ENCODE measurements around the gene MYO18A. TPM values are rescaled to one million over a fixed set of nuclear protein-coding genes. Genes with fewer than 3 reads are reported as not detected.

The MYO18A gene
- total RNA-seq, 1 donor from 2014 or later = 45.9 TPM

DNA sequence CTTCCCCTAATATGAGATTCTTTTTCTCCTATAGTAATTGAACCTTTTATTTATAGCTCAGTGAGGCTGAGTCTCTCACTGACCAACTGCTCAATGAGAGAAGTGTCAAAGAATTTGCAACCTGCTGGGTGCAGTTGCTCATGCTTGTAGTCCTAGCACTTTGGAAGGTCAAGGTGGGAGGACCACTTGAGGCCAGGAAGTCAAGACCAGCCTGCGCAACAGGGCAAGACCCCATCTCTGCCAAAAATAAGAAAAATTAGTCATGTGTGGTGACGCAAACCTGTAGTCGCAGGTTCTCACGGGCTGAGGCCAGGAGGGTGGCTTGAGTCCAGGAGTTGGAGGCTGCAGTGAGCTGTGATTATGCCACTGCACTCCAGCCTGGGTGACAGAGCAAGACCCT lies 35.5 kb upstream of the MYO18A start:
- Histone ChIP-seq H4K20me1 (ENCODE audit: insufficient read depth, low read length) (no peaks in the 10 kb centered on the region), H3K4me1 (ENCODE audit: insufficient read depth, low read length) (peaks cover 3% of the 10 kb centered on the region), H3K79me2 (ENCODE audit: insufficient read depth, low read length) (no peaks in the 10 kb centered on the region), H3K4me2 (ENCODE audit: low read length) (no peak overlapping the region), H3K27ac (ENCODE audit: low read depth, low read length) (no peak overlapping the region), H3K36me3 (ENCODE audit: insufficient read depth, low read length) (no peaks in the 10 kb centered on the region), H3K9me3 (ENCODE audit: insufficient read depth, low read depth, low read length) (no peaks in the 10 kb centered on the region), H3K9ac (ENCODE audit: low read length) (no peak overlapping the region), H2AFZ (ENCODE audit: low read depth, low read length) (no peak overlapping the region), H3K27me3 (ENCODE audit: insufficient read depth, low read length) (no peaks in the 10 kb centered on the region), H3K4me3 (ENCODE audit: insufficient read depth, low read depth, low read length) (no peak overlapping the region)
- no peak for FAIRE-seq
- DNase-seq (ENCODE audit: low read depth) = peak; percentile 59
- Mint-ChIP-seq H3K27ac (ENCODE audit: unreplicated experiment) (no peak overlapping the region), H3K4me1 (ENCODE audit: low read depth, unreplicated experiment) (peaks cover 13% of the 10 kb centered on the region), H3K27me3 (ENCODE audit: low read depth, unreplicated experiment) (no peaks in the 10 kb centered on the region), H3K36me3 (ENCODE audit: low read depth, unreplicated experiment) (no peaks in the 10 kb centered on the region), H3K9me3 (ENCODE audit: unreplicated experiment) (no peaks in the 10 kb centered on the region), H3K4me3 (ENCODE audit: unreplicated experiment) (no peak overlapping the region)
- TF ChIP-seq, protein P1, sequence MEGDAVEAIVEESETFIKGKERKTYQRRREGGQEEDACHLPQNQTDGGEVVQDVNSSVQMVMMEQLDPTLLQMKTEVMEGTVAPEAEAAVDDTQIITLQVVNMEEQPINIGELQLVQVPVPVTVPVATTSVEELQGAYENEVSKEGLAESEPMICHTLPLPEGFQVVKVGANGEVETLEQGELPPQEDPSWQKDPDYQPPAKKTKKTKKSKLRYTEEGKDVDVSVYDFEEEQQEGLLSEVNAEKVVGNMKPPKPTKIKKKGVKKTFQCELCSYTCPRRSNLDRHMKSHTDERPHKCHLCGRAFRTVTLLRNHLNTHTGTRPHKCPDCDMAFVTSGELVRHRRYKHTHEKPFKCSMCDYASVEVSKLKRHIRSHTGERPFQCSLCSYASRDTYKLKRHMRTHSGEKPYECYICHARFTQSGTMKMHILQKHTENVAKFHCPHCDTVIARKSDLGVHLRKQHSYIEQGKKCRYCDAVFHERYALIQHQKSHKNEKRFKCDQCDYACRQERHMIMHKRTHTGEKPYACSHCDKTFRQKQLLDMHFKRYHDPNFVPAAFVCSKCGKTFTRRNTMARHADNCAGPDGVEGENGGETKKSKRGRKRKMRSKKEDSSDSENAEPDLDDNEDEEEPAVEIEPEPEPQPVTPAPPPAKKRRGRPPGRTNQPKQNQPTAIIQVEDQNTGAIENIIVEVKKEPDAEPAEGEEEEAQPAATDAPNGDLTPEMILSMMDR (IDR thresholded peaks at IDR 0.05; ENCODE audit: insufficient read depth, low read depth, low read length) = no peak
- TF ChIP-seq EZH2 (IDR thresholded peaks at IDR 0.05; ENCODE audit: insufficient read depth, low read length) = no peak

DNA sequence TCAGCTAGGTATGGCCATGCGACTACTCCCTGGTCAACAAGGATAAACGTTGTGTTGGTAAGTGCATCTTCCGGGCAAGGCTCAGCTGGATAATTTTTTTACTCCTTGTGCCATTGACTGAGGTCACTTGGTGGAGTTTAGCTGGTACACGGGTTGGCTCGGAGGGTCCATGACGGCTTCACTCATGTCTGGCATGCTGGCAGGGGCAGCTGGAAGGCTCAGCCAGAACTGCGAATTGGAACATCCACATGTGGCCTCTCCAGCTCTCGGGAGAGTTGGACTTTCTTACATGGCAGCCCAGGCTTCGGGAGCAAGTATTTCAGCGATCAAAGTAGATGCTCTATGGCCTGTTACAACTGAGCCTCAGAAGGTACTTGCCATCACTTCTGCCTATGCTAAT lies 35.0 kb upstream of the MYO18A start:
- no peaks in the 10 kb centered on the region for H4K20me1 ChIP-seq (ENCODE audit: insufficient read depth, low read length)
- H3K79me2 ChIP-seq (ENCODE audit: insufficient read depth, low read length) = no peaks in the 10 kb centered on the region
- H3K27ac ChIP-seq (ENCODE audit: low read depth, low read length) = no peak overlapping the region
- no peak overlapping the region for H3K9ac ChIP-seq (ENCODE audit: low read length)
- FAIRE-seq (no peak), DNase-seq (ENCODE audit: low read depth) (no peak)
- Mint-ChIP-seq H3K9me3 (ENCODE audit: unreplicated experiment) (no peaks in the 10 kb centered on the region), H3K27ac (ENCODE audit: unreplicated experiment) (no peak overlapping the region), H3K36me3 (ENCODE audit: low read depth, unreplicated experiment) (no peaks in the 10 kb centered on the region), H3K4me3 (ENCODE audit: unreplicated experiment) (no peak overlapping the region), H3K27me3 (ENCODE audit: low read depth, unreplicated experiment) (no peaks in the 10 kb centered on the region), H3K4me1 (ENCODE audit: low read depth, unreplicated experiment) (peaks cover 13% of the 10 kb centered on the region)
- H3K27me3 ChIP-seq (ENCODE audit: insufficient read depth, low read length) = no peaks in the 10 kb centered on the region
- H3K36me3 ChIP-seq (ENCODE audit: insufficient read depth, low read length) = no peaks in the 10 kb centered on the region
- no peaks in the 10 kb centered on the region for H3K9me3 ChIP-seq (ENCODE audit: insufficient read depth, low read depth, low read length)
- TF ChIP-seq EZH2 (IDR thresholded peaks at IDR 0.05; ENCODE audit: insufficient read depth, low read length) = no peak
- TF ChIP-seq, protein P1 (IDR thresholded peaks at IDR 0.05; ENCODE audit: insufficient read depth, low read depth, low read length) = no peak
- no peak overlapping the region for H3K4me3 ChIP-seq (ENCODE audit: insufficient read depth, low read depth, low read length)
- H2AFZ ChIP-seq (ENCODE audit: low read depth, low read length) = no peak overlapping the region
- no peak overlapping the region for H3K4me2 ChIP-seq (ENCODE audit: low read length)
- H3K4me1 ChIP-seq (ENCODE audit: insufficient read depth, low read length) = peaks cover 3% of the 10 kb centered on the region

DNA sequence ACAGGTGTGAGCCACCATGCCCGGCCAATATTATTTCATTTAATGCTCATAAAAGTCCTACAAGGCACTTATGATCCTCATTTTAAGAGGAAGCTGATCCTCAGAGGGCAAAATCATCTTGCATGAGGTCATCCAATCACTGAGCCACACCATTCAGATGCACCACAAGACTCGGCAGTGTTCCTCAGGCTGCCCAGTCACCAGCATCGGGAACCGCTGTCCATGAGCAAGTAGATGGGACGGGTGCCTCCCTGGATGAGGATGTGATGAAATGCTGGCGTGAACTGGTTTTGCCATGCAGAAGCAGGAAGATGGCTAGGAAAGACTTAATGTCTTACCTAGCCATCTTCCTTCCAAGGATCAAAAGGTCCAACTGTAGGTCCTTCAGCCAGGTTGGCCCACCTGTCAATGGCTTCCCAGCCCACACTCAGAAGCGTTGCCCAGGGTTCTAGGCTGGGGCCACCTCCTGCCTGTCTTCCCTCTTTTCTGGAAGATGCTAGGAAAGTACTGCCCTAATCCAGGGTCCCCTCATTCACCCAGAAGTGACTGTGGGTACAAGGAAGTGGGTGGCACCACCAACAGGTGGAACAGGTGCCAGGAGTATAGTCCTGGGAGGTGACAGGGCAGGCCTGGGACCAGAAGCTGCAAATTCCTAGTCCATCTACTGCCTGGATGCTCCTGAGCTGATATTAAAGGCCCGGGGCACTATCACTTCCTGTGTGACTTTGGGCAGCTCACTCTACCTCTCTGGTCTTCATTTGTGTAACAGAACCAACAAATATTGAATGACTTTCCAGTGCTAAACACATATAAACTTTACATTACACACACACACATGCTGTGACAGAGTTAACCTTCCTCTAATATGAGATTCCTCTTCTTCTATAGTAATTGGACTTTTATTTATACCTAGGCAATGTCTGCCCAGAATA lies 34.3 kb upstream of the MYO18A start:
- H3K9me3 ChIP-seq (ENCODE audit: insufficient read depth, low read depth, low read length) = no peaks in the 10 kb centered on the region
- no peaks in the 10 kb centered on the region for H3K36me3 ChIP-seq (ENCODE audit: insufficient read depth, low read length)
- no peak for TF ChIP-seq EZH2 (IDR thresholded peaks at IDR 0.05; ENCODE audit: insufficient read depth, low read length)
- TF ChIP-seq, protein P1 (IDR thresholded peaks at IDR 0.05; ENCODE audit: insufficient read depth, low read depth, low read length) = no peak
- FAIRE-seq (no peak), DNase-seq (ENCODE audit: low read depth) (no peak)
- no peaks in the 10 kb centered on the region for H4K20me1 ChIP-seq (ENCODE audit: insufficient read depth, low read length)
- Mint-ChIP-seq H3K27me3 (ENCODE audit: low read depth, unreplicated experiment) (no peaks in the 10 kb centered on the region), H3K9me3 (ENCODE audit: unreplicated experiment) (no peaks in the 10 kb centered on the region), H3K36me3 (ENCODE audit: low read depth, unreplicated experiment) (no peaks in the 10 kb centered on the region), H3K27ac (ENCODE audit: unreplicated experiment) (no peak overlapping the region), H3K4me3 (ENCODE audit: unreplicated experiment) (no peak overlapping the region), H3K4me1 (ENCODE audit: low read depth, unreplicated experiment) (peaks cover 10% of the 10 kb centered on the region)
- no peak overlapping the region for H3K4me3 ChIP-seq (ENCODE audit: insufficient read depth, low read depth, low read length)
- H3K27ac ChIP-seq (ENCODE audit: low read depth, low read length) = no peak overlapping the region
- H3K4me1 ChIP-seq (ENCODE audit: insufficient read depth, low read length) = peaks cover 3% of the 10 kb centered on the region
- H3K9ac ChIP-seq (ENCODE audit: low read length) = no peak overlapping the region
- no peaks in the 10 kb centered on the region for H3K79me2 ChIP-seq (ENCODE audit: insufficient read depth, low read length)
- no peak overlapping the region for H3K4me2 ChIP-seq (ENCODE audit: low read length)
- H2AFZ ChIP-seq (ENCODE audit: low read depth, low read length) = no peak overlapping the region
- H3K27me3 ChIP-seq (ENCODE audit: insufficient read depth, low read length) = no peaks in the 10 kb centered on the region
